Esophagus squamous epithelium (tissue), 5 donors: Measurements from ENCODE around the gene LRP5. TPM values are rescaled to one million over a fixed set of nuclear protein-coding genes. Genes with fewer than 3 reads are reported as not detected.

Experiments used
- DNase-seq: peaks from one replicate; lab custom pipeline; 2025; lab: John Stamatoyannopoulos, UW
- H3K27ac ChIP-seq, 4 donors: fragments of 200-600 bp; sonication (generic); one replicate each; pipeline ENCODE4 v1.5.1; 2016 to 2019; ENCODE audit warnings: mild to moderate bottlenecking in 1 of 4
- H3K27me3 ChIP-seq, 4 donors: fragments of 200-600 bp; sonication (generic); 1 replicate in 3 of 4; 2 replicates in 1 of 4; pipeline versions ENCODE4 v1.5.1 to v1.6.0; 2017 to 2021; ENCODE audit warnings: antibody characterized with exemption in 1 of 4
- H3K36me3 ChIP-seq, 3 donors: fragments of 200-600 bp; sonication (generic); one replicate each; pipeline ENCODE4 v1.5.1; 2016 to 2019
- H3K4me1 ChIP-seq, 3 donors: fragments of 200-600 bp; sonication (generic); one replicate each; pipeline ENCODE4 v1.5.1; 2017 to 2019
- H3K4me3 ChIP-seq, 4 donors: fragments of 200-600 bp; sonication (generic); 1 replicate in 3 of 4; 2 replicates in 1 of 4; pipeline ENCODE4 v1.5.1; 2016 to 2019; ENCODE audit warnings: mild to moderate bottlenecking in 2 of 4, moderate library complexity in 1 of 4
- H3K9me3 ChIP-seq, 3 donors: fragments of 200-600 bp; sonication (generic); one replicate each; pipeline ENCODE4 v1.5.1; 2016 to 2019
- CTCF ChIP-seq, 6 experiments: fragments of 450-650 bp in 4 of 6; fragments of 200-600 bp in 2 of 6; sonication (generic) in 2 of 6; IDR thresholded peaks; one replicate each; pipeline ENCODE4 v1.5.1; 2016 to 2019; ENCODE audit warnings: antibody characterized with exemption in 6 of 6, mild to moderate bottlenecking in 4 of 6, moderate library complexity in 4 of 6
- POLR2A ChIP-seq, 4 donors: fragments of 450-650 bp; IDR thresholded peaks; one replicate each; pipeline ENCODE4 v1.6.1; 2017; ENCODE audit warnings: antibody characterized with exemption in 4 of 4, mild to moderate bottlenecking in 4 of 4, moderate library complexity in 3 of 4
- WGBS, 2 donors: methylation state at CpG; one replicate each; pipeline ENCODE4 v1.1.5; 2018; 5-methylcytosine and 5-hydroxymethylcytosine counted together
- intact Hi-C: fragments of 100-400 bp; cut with DNase I; formaldehyde crosslinking; loops from one replicate; pipeline ENCODE4 v1.15.0; 2022
- total RNA-seq, 4 donors: library from RNA; depleted of rRNA; stranded (reverse); fragments of >200 nt; gene quantifications; one replicate each; pipeline ENCODE4 v1.1.0, GENCODE V29; 2016
- donor health status: DM: yes; HTN: yes; CAD: no.

LRP5 gene
- total RNA-seq, 4 donors from 2014 or later, result 13.7 to 24.0 (median 20.9) TPM

GRCh38 chr11:68437927-68438657, 125.7 kb downstream of the LRP5 start:
- WGBS, 2 donors, result 87 to 89% methylated on average over 7 to 17 of the region's 34 CpGs
- Histone ChIP-seq H3K27me3 (no peaks in the 10 kb centered on the region), H3K9me3 (no peaks in the 10 kb centered on the region), H3K27ac (no peak overlapping the region), H3K4me3 (no peak overlapping the region), H3K4me1 (peaks cover 0 to 26% (median 4%) of the 10 kb centered on the region in 3 donors), H3K36me3 (peaks cover 4 to 99% (median 17%) of the 10 kb centered on the region in 3 donors)
- TF ChIP-seq CTCF (IDR thresholded peaks at IDR 0.05), result no peak
- TF ChIP-seq POLR2A (IDR thresholded peaks at IDR 0.05), result no peak
- intact Hi-C loops, result no loop called here
- DNase-seq, result no peak

GRCh38 chr11:68438658-68439259, 126.4 kb downstream of the LRP5 start:
- Histone ChIP-seq H3K9me3 (no peaks in the 10 kb centered on the region), H3K4me1 (peaks cover 0 to 26% (median 4%) of the 10 kb centered on the region in 3 donors), H3K27me3 (no peaks in the 10 kb centered on the region), H3K27ac (peak overlapping the region in 3 of 4 donors; percentile 52 to 79 (median 72)), H3K4me3 (no peak overlapping the region), H3K36me3 (peaks cover under 1 to 93% (median 10%) of the 10 kb centered on the region in 3 donors)
- 88% methylated on average over 5 of the region's 6 CpGs for WGBS, 2 donors
- intact Hi-C loops, result no loop called here
- TF ChIP-seq CTCF (IDR thresholded peaks at IDR 0.05) (no peak), POLR2A (IDR thresholded peaks at IDR 0.05) (no peak)
- DNase-seq, result no peak

GRCh38 chr11:68439355-68440065, 127.1 kb downstream of the LRP5 start:
- Histone ChIP-seq H3K4me3 (no peak overlapping the region), H3K4me1 (peaks cover 0 to 26% (median 4%) of the 10 kb centered on the region in 3 donors), H3K9me3 (no peaks in the 10 kb centered on the region), H3K36me3 (peaks cover 0 to 86% (median 7%) of the 10 kb centered on the region in 3 donors), H3K27ac (peak overlapping the region; percentile 19 to 79 (median 62)), H3K27me3 (no peaks in the 10 kb centered on the region)
- WGBS, 2 donors, result 70 to 86% methylated on average over 4 to 6 of the region's 38 CpGs
- intact Hi-C loops, result no loop called here
- DNase-seq, result no peak
- TF ChIP-seq POLR2A (IDR thresholded peaks at IDR 0.05) (no peak), CTCF (IDR thresholded peaks at IDR 0.05) (no peak)

- Histone ChIP-seq H3K4me3 (no peak overlapping the region), H3K9me3 (no peaks in the 10 kb centered on the region), H3K4me1 (peaks cover 0 to 26% (median 4%) of the 10 kb centered on the region in 3 donors), H3K27ac (peak overlapping the region in 3 of 4 donors; percentile 52 to 79 (median 72)), H3K36me3 (peaks cover 0 to 83% (median 7%) of the 10 kb centered on the region in 3 donors), H3K27me3 (no peaks in the 10 kb centered on the region)
- DNase-seq, result no peak
- intact Hi-C loops, result no loop called here
- TF ChIP-seq POLR2A (IDR thresholded peaks at IDR 0.05), result no peak
- WGBS, 2 donors, result 64% methylated on average over 2 of the region's 8 CpGs; no CpG with 5 or more reads in 1 of the 2 donors
Measured at GRCh38 chr11:68440224-68440623, 127.8 kb downstream of the LRP5 start.

- intact Hi-C loops, result no loop called here
- TF ChIP-seq POLR2A (IDR thresholded peaks at IDR 0.05) (no peak), CTCF (IDR thresholded peaks at IDR 0.05) (no peak)
- WGBS, 2 donors, result 72 to 81% methylated on average over 5 of the region's 6 CpGs
- Histone ChIP-seq H3K4me1 (peaks cover 0 to 25% (median 4%) of the 10 kb centered on the region in 3 donors), H3K27me3 (no peaks in the 10 kb centered on the region), H3K36me3 (peaks cover 0 to 76% (median 7%) of the 10 kb centered on the region in 3 donors), H3K27ac (no peak overlapping the region), H3K4me3 (no peak overlapping the region), H3K9me3 (no peaks in the 10 kb centered on the region)
- no peak for DNase-seq
Measured at GRCh38 chr11:68441466-68442230, 129.3 kb downstream of the LRP5 start.
